ENCODE results near the gene SREBF1.

- TF ChIP-seq CTCF (conservative IDR thresholded peaks at IDR 0.05; ENCODE audit: low read depth in 2 of 2) (no peak), POLR2AphosphoS5 (IDR thresholded peaks at IDR 0.05; ENCODE audit: low read depth) (peak; percentile 85), CREB1 (CRISPR knock-in tag; IDR thresholded peaks at IDR 0.05; ENCODE audit: low read depth) (peak; percentile 90), EZH2 (IDR thresholded peaks at IDR 0.05; ENCODE audit: low read depth, unreplicated experiment) (no peak), NANOG (IDR thresholded peaks at IDR 0.05; ENCODE audit: borderline replicate concordance) (no peak), JUNB (IDR thresholded peaks at IDR 0.05; ENCODE audit: unreplicated experiment) (no peak), ETS1 (IDR thresholded peaks at IDR 0.05) (0 out of 2 replicates have a peak, but pooled peaks have one; percentile 20), ZNF331 (CRISPR knock-in tag; IDR thresholded peaks at IDR 0.05; ENCODE audit: low read depth) (no peak)
Observed at GRCh38 chr17:17839791-17840707, 3.3 kb upstream of the SREBF1 start.
